OCI-LY3 (cell line): ENCODE results near the gene TNFAIP8L1.

Source experiments
- H2AFZ ChIP-seq: fragments of 200-600, 300-600 bp; shearing (Covaris generic); 2 replicates; pipeline ENCODE4 v1.6.0; 2014; ENCODE audit warnings: antibody characterized with exemption, low read depth, low read length
- H3K27ac ChIP-seq: fragments of 200-600, 300-600 bp; sonication (generic); 2 replicates; pipeline ENCODE4 v1.5.1; 2014; ENCODE audit warnings: mild to moderate bottlenecking, low read length, moderate library complexity, mixed read lengths
- H3K27me3 ChIP-seq: fragments of 200-600, 300-600 bp; sonication (generic); 2 replicates; pipeline ENCODE4 v1.6.1; 2014; ENCODE audit warnings: low read depth, low read length, mixed read lengths
- H3K36me3 ChIP-seq: fragments of 200-600, 300-600 bp; sonication (generic); replicated peaks from 2 replicates; pipeline ENCODE3; 2014; ENCODE audit warnings: low read depth, low read length, mixed read lengths
- H3K4me1 ChIP-seq: fragments of 300-600, 200-600 bp; sonication (generic); 2 replicates; pipeline ENCODE4 v1.6.1; 2014; ENCODE audit warnings: low read length, mixed read lengths
- H3K4me2 ChIP-seq: fragments of 200-600, 300-600 bp; sonication (generic); 2 replicates; pipeline ENCODE4 v1.6.1; 2014; ENCODE audit warnings: low read length, mixed read lengths
- H3K4me3 ChIP-seq: fragments of 300-600, 200-600 bp; sonication (generic); 2 replicates; pipeline ENCODE4 v1.5.1; 2014; ENCODE audit warnings: antibody characterized with exemption, mild to moderate bottlenecking, low read length, moderate library complexity
- H3K79me2 ChIP-seq: fragments of 300-600, 200-600 bp; shearing (Covaris generic); 2 replicates; pipeline ENCODE4 v1.6.1; 2014; ENCODE audit warnings: mild to moderate bottlenecking, low read length, mixed read lengths
- H3K9ac ChIP-seq: fragments of 300-600, 200-600 bp; shearing (Covaris generic); 2 replicates; pipeline ENCODE4 v1.6.0; 2014; ENCODE audit warnings: mild to moderate bottlenecking, low read length, moderate library complexity
- H3K9me3 ChIP-seq: fragments of 200-600, 300-600 bp; shearing (Covaris generic); 2 replicates; pipeline ENCODE4 v1.6.1; 2014; ENCODE audit warnings: low read length, mixed read lengths; ENCODE audit not compliant: insufficient read depth
- H4K20me1 ChIP-seq: fragments of 200-600, 300-600 bp; sonication (generic); 2 replicates; pipeline ENCODE4 v1.6.1; 2016; ENCODE audit warnings: low read length, mixed read lengths; ENCODE audit not compliant: insufficient read depth
- EZH2phosphoT487 ChIP-seq: fragments of 200-600 bp; shearing (Covaris generic); IDR thresholded peaks from 2 replicates; pipeline ENCODE4 v1.6.1; 2018; ENCODE audit warnings: antibody characterized with exemption, mixed run types, low read depth
- TF ChIP-seq, protein P1 (sequence below): fragments of 200-600, 300-600 bp; sonication (generic); IDR thresholded peaks from 2 replicates; pipeline ENCODE4 v1.5.1; 2014; ENCODE audit warnings: antibody characterized with exemption, low read length, low read depth

The TNFAIP8L1 gene

GRCh38 chr19:4641132-4641531, 1.8 kb downstream of the TNFAIP8L1 start:
- TF ChIP-seq, protein P1, sequence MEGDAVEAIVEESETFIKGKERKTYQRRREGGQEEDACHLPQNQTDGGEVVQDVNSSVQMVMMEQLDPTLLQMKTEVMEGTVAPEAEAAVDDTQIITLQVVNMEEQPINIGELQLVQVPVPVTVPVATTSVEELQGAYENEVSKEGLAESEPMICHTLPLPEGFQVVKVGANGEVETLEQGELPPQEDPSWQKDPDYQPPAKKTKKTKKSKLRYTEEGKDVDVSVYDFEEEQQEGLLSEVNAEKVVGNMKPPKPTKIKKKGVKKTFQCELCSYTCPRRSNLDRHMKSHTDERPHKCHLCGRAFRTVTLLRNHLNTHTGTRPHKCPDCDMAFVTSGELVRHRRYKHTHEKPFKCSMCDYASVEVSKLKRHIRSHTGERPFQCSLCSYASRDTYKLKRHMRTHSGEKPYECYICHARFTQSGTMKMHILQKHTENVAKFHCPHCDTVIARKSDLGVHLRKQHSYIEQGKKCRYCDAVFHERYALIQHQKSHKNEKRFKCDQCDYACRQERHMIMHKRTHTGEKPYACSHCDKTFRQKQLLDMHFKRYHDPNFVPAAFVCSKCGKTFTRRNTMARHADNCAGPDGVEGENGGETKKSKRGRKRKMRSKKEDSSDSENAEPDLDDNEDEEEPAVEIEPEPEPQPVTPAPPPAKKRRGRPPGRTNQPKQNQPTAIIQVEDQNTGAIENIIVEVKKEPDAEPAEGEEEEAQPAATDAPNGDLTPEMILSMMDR = no peak
- TF ChIP-seq EZH2phosphoT487 = no peak
- Histone ChIP-seq H3K36me3 (peaks cover 6% of the 10 kb centered on the region), H3K27me3 (no peaks in the 10 kb centered on the region), H3K9ac (no peak overlapping the region), H3K79me2 (peaks cover 25% of the 10 kb centered on the region), H3K4me1 (peaks cover 24% of the 10 kb centered on the region), H3K4me2 (no peak overlapping the region), H3K9me3 (no peaks in the 10 kb centered on the region), H3K27ac (no peak overlapping the region), H2AFZ (no peak overlapping the region), H4K20me1 (no peaks in the 10 kb centered on the region), H3K4me3 (no peak overlapping the region)

DNA sequence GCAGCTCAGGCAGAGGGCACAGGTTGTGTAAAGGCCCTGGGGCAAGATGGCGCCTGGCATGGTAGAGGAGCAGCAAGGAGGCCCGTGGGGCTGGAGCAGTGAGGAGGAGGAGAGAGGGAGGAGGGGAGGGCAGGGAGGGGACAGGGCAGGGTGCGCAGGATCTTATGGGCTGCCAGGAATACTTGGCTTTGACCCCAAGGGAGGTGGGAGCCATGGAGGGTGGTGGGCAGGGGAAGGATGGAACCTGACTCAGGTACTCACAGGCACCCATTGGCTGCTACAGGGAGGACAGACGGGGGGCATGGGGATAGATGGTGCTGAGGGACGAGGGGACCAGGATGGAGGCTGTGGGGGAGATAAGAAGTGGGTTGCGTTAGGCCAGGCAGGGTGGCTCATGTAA, 3.3 kb downstream of the TNFAIP8L1 start:
- Histone ChIP-seq H3K9me3 (no peaks in the 10 kb centered on the region), H4K20me1 (no peaks in the 10 kb centered on the region), H3K36me3 (peaks cover 10% of the 10 kb centered on the region), H2AFZ (no peak overlapping the region), H3K9ac (no peak overlapping the region), H3K4me3 (no peak overlapping the region), H3K27ac (no peak overlapping the region), H3K4me2 (no peak overlapping the region), H3K79me2 (peaks cover 27% of the 10 kb centered on the region), H3K27me3 (no peaks in the 10 kb centered on the region), H3K4me1 (peaks cover 21% of the 10 kb centered on the region)
- no peak for TF ChIP-seq EZH2phosphoT487
- TF ChIP-seq, protein P1 = no peak

DNA sequence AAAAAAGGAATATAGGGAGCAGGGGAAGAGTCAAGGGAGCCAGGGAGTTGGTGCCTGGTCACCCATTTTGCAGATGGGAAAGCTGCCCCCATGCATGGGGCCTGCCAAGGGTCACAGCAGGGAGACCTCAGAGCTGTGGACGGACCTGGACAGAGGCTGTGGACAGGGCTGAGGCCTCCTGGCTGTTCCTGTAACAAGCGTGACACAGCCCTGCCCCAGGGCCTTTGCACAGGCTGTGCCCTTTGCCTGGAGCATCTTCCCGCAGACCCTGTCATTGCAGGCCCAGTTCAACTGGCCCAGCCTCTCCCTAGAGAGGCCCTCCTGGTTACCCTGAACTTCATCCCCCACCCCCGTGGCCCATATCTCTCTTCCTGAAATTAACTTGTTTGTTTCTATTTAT, 6.4 kb downstream of the TNFAIP8L1 start:
- Histone ChIP-seq H3K9me3 (no peaks in the 10 kb centered on the region), H3K79me2 (peaks cover 18% of the 10 kb centered on the region), H3K4me1 (peaks cover 18% of the 10 kb centered on the region), H3K9ac (no peak overlapping the region), H4K20me1 (0 out of 2 replicates have a peak, but pooled peaks cover 3% of the 10 kb centered on the region), H3K27ac (no peak overlapping the region), H3K4me2 (no peak overlapping the region), H3K36me3 (peaks cover 10% of the 10 kb centered on the region), H3K27me3 (no peaks in the 10 kb centered on the region), H3K4me3 (no peak overlapping the region), H2AFZ (no peak overlapping the region)
- TF ChIP-seq EZH2phosphoT487 = no peak
- TF ChIP-seq, protein P1 = no peak

- Histone ChIP-seq H3K4me1 (peaks cover 13% of the 10 kb centered on the region), H3K4me2 (peak overlapping the region; percentile 53), H3K27me3 (no peaks in the 10 kb centered on the region), H3K36me3 (peaks cover 18% of the 10 kb centered on the region), H3K4me3 (peak overlapping the region; percentile 34), H3K9me3 (no peaks in the 10 kb centered on the region), H3K9ac (peak overlapping the region; percentile 27; the same call in 1 of the 2 replicates), H3K27ac (peak overlapping the region; percentile 57), H2AFZ (no peak overlapping the region), H3K79me2 (peaks cover 6% of the 10 kb centered on the region; the same call in 1 of the 2 replicates), H4K20me1 (0 out of 2 replicates have a peak, but pooled peaks cover 3% of the 10 kb centered on the region)
- no peak for TF ChIP-seq EZH2phosphoT487
- TF ChIP-seq, protein P1 = peak; percentile 39; the same call in 1 of the 2 replicates
These were observed 8.6 kb downstream of the TNFAIP8L1 start for GRCh38 chr19:4647676-4648644.
